CD4-positive, alpha-beta T cell (primary cell): ENCODE results near the gene PPM1L. TPM values are rescaled to one million over a fixed set of nuclear protein-coding genes. Genes with fewer than 3 reads are reported as not detected.

Experiments used
- ATAC-seq: fragments of 200-7000 bp; cut with Tn5 transposase; one replicate; pipeline ENCODE4 v1.10.0; 2022; ENCODE audit warnings: mild to moderate bottlenecking; ENCODE audit not compliant: poor library complexity
- CTCF ChIA-PET: fragments of 350-600 bp; sonication (Branson Sonifier 250); formaldehyde crosslinking; loops from one replicate; lab custom pipeline; 2021; ENCODE audit warnings: antibody characterized with exemption, inconsistent platforms; lab: Charles Lee
- POLR2A ChIA-PET: fragments of 350-600 bp; sonication (Branson Sonifier 250); formaldehyde crosslinking; loops from one replicate; lab custom pipeline; 2021; ENCODE audit warnings: antibody characterized with exemption, inconsistent platforms; lab: Charles Lee
- DNase-seq, 14 experiments: peaks; one replicate each; pipeline ENCODE4 v3.0.0-alpha.2; 2013 to 2020; ENCODE audit warnings: mixed read lengths in 2 of 14
- H3K27ac ChIP-seq, 2 donors: one replicate each; pipeline versions ENCODE4 v1.5.1 to v1.7.0; 2013; ENCODE audit warnings: low read length in 2 of 2, low read depth in 1 of 2, mild to moderate bottlenecking in 1 of 2
- H3K27me3 ChIP-seq, 2 experiments: 1 replicate in 1 of 2; 2 replicates in 1 of 2; pipeline versions ENCODE4 v1.6.1 to v1.7.0; 2013; ENCODE audit warnings: low read length in 2 of 2, control low read depth in 1 of 2, mild to moderate bottlenecking in 1 of 2, moderate library complexity in 1 of 2; ENCODE audit not compliant: insufficient read depth in 2 of 2, control insufficient read depth in 1 of 2
- H3K36me3 ChIP-seq: one replicate; pipeline ENCODE4 v1.6.1; 2013; ENCODE audit warnings: low read length, control low read depth; ENCODE audit not compliant: insufficient read depth
- H3K4me1 ChIP-seq: one replicate; pipeline ENCODE4 v1.6.1; 2013; ENCODE audit warnings: low read length, control low read depth; ENCODE audit not compliant: insufficient read depth
- H3K4me3 ChIP-seq: one replicate; pipeline ENCODE4 v1.5.1; 2013; ENCODE audit warnings: mild to moderate bottlenecking, low read length, moderate library complexity
- H3K9me3 ChIP-seq, 2 experiments: 1 replicate in 1 of 2; 2 replicates in 1 of 2; pipeline versions ENCODE4 v1.6.1 to v1.7.0; 2013; ENCODE audit warnings: low read length in 2 of 2, mild to moderate bottlenecking in 2 of 2, control low read depth in 1 of 2, moderate library complexity in 1 of 2; ENCODE audit not compliant: control insufficient read depth in 1 of 2, insufficient read depth in 1 of 2
- H3K27ac Mint-ChIP-seq: one replicate; pipeline ENCODE4 v1.8.0; 2020; ENCODE audit warnings: mixed read lengths
- H3K27me3 Mint-ChIP-seq: one replicate; pipeline ENCODE4 v1.8.0; 2021; ENCODE audit warnings: mixed read lengths
- H3K36me3 Mint-ChIP-seq: one replicate; pipeline ENCODE4 v1.8.0; 2021; ENCODE audit warnings: low read depth, mixed read lengths
- H3K4me1 Mint-ChIP-seq: one replicate; pipeline ENCODE4 v1.8.0; 2021; ENCODE audit warnings: low read depth, mixed read lengths
- H3K4me3 Mint-ChIP-seq: one replicate; pipeline ENCODE4 v1.8.0; 2020; ENCODE audit warnings: mild to moderate bottlenecking, mixed read lengths
- H3K9me3 Mint-ChIP-seq: one replicate; pipeline ENCODE4 v1.8.0; 2020; ENCODE audit warnings: mixed read lengths
- CTCF ChIP-seq: fragments of 200-600 bp; IDR thresholded peaks from one replicate; pipeline ENCODE4 v1.8.0; 2022; ENCODE audit warnings: antibody characterized with exemption, mild to moderate bottlenecking
- intact Hi-C, 2 experiments: fragments of 100-400 bp; cut with DNase I in 1 of 2; cut with micrococcal nuclease in 1 of 2; formaldehyde crosslinking; loops; one replicate each; pipeline versions ENCODE4 v1.15.1 to v1.9.0; 2023 to 2025; cut with DNase I, micrococcal nuclease
- total RNA-seq, 174 experiments: library from RNA in 2 of 174; stranded (reverse) in 2 of 174; gene quantifications; one replicate each; pipeline ENCODE4 v1.2.3 and lab custom pipeline; 2021 to 2026

The PPM1L gene
- total RNA-seq, 2 experiments from 2014 or later: 3.0 to 3.4 TPM

GRCh38 chr3:160916472-160916871 is 160.4 kb downstream of the PPM1L start:
- no peaks in the 10 kb centered on the region for H3K27me3 ChIP-seq
- no peaks in the 10 kb centered on the region for H3K4me1 ChIP-seq
- no peak overlapping the region for H3K27ac ChIP-seq
- ChIA-PET CTCF (no interaction called here), POLR2A (no interaction called here)
- Mint-ChIP-seq H3K9me3 (peaks cover 2% of the 10 kb centered on the region), H3K27ac (no peak overlapping the region), H3K27me3 (no peaks in the 10 kb centered on the region), H3K4me3 (no peak overlapping the region), H3K36me3 (no peaks in the 10 kb centered on the region), H3K4me1 (no peaks in the 10 kb centered on the region)
- no peak for TF ChIP-seq CTCF
- no peaks in the 10 kb centered on the region for H3K9me3 ChIP-seq
- DNase-seq (no peak), ATAC-seq (no peak)
- no peak overlapping the region for H3K4me3 ChIP-seq
- no peaks in the 10 kb centered on the region for H3K36me3 ChIP-seq
- intact Hi-C loops: no loop called here

- Mint-ChIP-seq H3K4me3 (no peak overlapping the region), H3K27me3 (no peaks in the 10 kb centered on the region), H3K4me1 (no peaks in the 10 kb centered on the region), H3K9me3 (no peaks in the 10 kb centered on the region), H3K36me3 (no peaks in the 10 kb centered on the region), H3K27ac (no peak overlapping the region)
- H3K36me3 ChIP-seq: no peaks in the 10 kb centered on the region
- ChIA-PET CTCF (no interaction called here), POLR2A (no interaction called here)
- intact Hi-C loops: no loop called here
- ATAC-seq (no peak), DNase-seq (no peak)
- no peaks in the 10 kb centered on the region for H3K9me3 ChIP-seq
- H3K4me3 ChIP-seq: no peak overlapping the region
- TF ChIP-seq CTCF: no peak
- no peaks in the 10 kb centered on the region for H3K4me1 ChIP-seq
- no peaks in the 10 kb centered on the region for H3K27me3 ChIP-seq
- no peak overlapping the region for H3K27ac ChIP-seq
These were observed 163.9 kb downstream of the PPM1L start for GRCh38 chr3:160919942-160920341.

GRCh38 chr3:160921020-160921635 is 165.1 kb downstream of the PPM1L start:
- ATAC-seq: no peak
- intact Hi-C loops: no loop called here

More at GRCh38 chr3:160921020-160921635, 165.1 kb downstream of the PPM1L start:
- Histone ChIP-seq H3K9me3 (no peaks in the 10 kb centered on the region), H3K36me3 (no peaks in the 10 kb centered on the region), H3K27ac (no peak overlapping the region), H3K4me3 (no peak overlapping the region), H3K4me1 (no peaks in the 10 kb centered on the region), H3K27me3 (no peaks in the 10 kb centered on the region)
- Mint-ChIP-seq H3K9me3 (no peaks in the 10 kb centered on the region), H3K27me3 (no peaks in the 10 kb centered on the region), H3K27ac (no peak overlapping the region), H3K36me3 (no peaks in the 10 kb centered on the region), H3K4me3 (no peak overlapping the region), H3K4me1 (no peaks in the 10 kb centered on the region)
- TF ChIP-seq CTCF: no peak
- POLR2A ChIA-PET: interaction anchor here (0.6 kb wide), 1 partner anchor 666 kb away, joined by 3 read pairs; no protein-coding TSS in a partner anchor
- CTCF ChIA-PET: no interaction called here
- DNase-seq: no peak
